Right kidney (tissue), 1 donor: Measurements from ENCODE around the gene TRPC4AP.

Experiments
- DNase-seq: peaks from one replicate; pipeline ENCODE4 v3.0.0-alpha.2; 2016

The TRPC4AP gene

DNA sequence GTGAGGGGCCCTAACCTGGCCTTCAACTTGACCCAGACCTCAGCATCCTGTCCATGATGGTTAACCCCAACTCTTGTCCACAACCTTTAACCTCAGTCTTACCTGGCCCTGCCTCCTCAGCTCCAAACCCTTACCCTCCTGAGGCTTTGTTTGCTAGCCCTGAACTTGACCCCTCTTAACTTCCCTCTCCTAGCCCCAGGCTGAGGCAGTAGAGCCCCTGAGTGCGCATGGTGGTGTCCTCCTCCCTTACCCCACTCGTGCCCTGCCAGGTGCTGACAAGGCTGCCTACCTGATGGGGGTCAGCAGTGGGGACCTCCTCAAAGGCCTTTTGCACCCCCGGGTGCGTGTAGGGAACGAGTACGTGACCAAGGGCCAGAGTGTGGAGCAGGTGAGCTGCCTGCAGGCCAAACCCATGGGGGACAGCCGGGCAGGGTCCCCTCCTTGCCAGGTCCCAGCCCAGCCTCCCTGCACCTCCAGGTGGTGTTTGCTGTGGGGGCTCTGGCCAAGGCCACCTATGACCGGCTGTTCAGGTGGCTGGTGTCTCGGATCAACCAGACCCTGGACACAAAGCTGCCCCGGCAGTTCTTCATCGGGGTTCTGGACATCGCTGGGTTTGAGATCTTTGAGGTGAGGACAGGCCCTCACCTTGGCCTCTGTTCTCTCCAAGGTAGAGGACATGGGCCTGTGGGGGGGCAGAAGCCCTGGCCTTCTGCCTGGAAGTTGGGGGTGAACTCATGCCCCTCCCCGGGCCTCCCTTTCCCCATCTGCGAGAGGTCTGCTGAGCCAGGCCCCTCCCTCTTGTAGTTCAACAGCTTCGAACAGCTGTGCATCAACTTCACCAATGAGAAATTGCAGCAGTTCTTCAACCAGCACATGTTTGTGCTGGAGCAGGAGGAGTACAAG is 105.1 kb downstream of the TRPC4AP start:
- no peak for DNase-seq

DNA sequence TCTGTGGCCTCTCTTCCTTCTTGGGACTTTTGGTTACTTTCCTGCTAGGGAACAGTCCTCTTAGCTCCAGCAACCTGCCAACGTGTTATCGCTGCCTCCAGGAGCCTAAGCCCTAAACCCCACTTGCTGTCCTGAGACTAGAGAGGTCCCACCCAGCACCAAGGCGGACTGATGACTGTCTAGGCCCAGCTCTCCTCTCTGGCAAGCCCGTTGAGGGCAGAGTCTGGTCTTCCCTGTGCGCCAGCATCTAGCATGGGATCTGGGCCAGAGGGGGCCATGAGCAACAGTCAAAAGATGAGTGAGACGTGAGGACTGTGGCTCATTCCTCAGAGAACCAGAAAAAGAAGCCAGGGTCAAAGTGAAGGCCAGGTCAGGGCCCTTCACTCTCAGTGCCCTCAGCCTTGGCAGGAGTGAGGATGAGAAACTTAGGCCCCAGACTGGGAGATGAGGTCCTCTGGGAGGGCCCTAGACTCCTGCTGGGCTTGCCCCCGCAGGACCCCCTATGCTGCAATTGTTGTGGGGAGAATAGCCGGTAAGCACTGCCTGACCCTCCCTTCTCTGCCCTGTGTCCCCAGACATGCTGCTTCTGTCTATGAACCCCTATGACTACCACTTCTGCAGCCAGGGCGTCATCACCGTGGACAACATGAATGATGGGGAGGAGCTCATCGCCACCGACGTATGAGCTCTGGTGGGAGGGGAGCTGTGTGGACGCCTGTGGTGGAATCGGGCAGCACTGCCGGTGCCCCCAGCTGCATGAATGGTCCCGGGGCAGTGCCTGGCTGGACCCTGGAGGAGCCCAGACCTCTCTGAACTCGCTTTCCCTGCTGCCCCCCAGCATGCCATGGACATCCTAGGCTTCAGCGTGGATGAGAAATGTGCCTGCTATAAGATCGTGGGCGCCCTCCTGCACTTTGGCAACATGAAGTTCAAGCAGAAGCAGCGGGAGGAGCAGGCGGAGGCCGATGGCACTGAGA is 106.0 kb downstream of the TRPC4AP start:
- no peak for DNase-seq

DNA sequence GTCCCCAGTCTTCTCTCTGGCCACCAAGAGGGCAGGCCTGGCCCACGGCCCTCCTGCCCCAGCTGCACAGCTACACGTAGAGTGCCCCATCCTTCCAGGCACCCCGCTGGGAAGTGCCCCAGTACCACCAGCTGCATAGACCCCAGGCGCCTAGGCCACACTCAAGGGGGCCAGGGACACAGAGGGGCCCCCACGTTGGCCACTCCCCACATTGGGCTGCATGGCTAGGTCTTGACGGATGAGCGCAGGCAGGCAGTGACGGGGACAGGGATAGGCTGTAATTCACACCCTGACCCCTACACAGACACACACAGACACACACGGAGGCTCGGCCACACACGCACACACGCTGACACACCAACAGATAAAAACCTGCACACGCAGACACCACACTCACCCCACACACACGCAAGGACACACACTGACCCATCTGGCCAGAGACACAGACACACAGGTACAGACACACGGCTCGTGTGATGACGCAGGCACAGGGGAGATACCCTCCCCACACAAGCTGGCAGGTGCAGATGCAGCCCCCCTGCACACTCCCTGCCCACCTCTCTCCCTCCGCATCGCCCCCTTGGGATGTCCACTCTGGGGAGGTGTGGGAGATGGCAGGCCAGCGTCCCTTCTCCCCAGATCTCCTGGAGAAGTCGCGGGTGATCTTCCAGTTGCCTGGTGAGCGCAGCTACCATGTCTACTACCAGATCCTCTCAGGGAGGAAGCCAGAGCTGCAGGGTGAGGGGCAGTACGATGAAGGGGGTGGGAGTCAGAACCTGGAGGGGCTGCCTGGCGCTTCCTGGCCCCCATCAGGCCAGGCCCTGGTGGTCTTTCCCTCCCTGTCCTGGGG is 106.9 kb downstream of the TRPC4AP start:
- no peak for DNase-seq

DNA sequence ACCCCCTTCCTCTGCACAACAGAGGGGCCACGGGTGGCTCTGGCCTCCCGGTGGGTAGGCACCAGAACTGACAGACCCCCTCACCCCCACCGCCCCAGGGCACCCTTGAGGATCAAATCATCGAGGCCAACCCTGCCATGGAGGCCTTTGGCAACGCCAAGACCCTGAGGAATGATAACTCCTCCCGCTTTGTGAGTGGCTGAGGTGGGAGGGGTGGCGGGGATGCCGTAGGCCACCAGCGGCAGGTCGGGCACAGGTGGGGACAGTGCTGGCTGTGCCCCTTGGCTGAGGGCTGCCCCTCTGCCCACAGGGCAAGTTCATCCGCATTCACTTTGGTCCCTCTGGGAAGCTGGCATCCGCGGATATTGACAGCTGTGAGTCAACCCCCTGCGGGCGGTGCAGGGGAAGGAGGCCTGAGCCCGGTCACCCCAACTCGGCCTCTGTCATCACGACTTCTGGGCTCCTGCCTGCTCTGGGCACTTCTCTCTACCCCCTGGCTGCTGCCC is 107.8 kb downstream of the TRPC4AP start:
- DNase-seq: no peak

DNA sequence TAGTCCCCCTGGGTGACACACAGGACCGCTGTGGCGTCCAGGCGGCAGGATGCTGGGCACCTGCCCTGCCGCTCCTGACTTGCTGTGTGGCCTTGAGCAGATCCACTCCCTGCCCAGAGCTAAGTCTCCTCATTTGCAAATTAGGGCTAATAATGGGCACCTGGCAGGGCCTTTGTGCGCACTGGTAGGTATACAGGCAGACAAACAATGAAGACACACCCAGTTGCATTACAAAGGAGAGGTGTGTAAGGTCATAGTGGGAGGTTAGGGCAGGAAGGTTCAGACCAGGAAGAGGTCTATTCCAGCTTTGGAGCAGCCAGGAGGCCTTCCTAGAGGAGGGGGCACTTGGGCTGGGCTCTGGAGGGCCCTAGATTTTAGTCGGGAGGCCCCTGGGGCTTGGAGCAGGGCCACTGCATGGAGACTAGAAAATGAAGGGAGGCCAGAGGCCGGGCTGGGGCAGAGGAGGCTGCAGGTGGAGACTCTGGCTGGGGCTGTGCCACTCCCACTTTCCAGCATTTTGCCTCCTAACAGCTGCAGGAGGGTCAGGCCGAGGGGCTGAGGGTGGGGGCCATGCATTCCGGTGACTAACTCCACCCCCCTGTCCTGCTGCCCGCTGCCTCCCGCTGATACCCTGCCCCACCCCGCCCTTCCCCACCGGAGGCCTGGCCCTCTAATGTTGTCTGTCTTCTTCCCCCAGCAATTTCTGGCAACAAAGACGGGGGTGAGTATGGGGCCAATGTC is 108.4 kb downstream of the TRPC4AP start:
- DNase-seq: no peak

DNA sequence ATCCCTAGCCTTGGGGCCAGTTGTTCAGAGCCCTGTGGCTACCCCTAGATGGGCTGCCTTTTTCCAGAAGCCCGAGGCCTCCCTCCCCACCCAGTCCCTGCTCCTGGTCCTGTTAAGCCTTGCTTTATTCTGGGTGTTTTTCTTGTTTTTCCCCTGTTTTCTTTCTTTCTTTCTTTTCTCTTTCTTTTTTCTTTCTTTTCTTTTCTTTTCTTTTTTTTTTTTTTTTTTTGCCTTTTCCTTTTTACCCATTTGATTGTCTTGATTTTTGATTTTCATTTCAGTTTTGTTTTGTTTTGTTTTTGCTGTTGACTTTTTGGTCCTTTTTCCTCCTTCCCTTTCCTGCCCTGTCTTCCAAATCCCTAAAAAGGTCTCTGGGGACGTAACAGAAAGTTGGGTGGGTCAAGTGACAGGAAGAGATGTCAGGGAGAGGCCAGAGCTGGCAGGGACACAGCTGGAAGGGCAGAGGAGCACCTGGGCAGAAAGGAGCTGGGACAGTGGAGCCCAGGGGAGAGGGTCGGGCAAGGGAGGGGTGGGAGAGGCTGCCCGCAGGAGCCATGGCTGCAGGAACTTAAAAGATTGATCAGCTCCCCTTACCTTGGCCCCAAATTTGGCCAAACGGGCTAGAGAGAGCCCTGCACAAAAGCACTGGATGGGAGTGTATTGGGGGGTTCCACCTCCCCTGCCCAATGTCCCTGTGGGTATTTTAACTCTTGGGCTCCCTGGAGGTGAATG is 109.4 kb downstream of the TRPC4AP start:
- DNase-seq: no peak

DNA sequence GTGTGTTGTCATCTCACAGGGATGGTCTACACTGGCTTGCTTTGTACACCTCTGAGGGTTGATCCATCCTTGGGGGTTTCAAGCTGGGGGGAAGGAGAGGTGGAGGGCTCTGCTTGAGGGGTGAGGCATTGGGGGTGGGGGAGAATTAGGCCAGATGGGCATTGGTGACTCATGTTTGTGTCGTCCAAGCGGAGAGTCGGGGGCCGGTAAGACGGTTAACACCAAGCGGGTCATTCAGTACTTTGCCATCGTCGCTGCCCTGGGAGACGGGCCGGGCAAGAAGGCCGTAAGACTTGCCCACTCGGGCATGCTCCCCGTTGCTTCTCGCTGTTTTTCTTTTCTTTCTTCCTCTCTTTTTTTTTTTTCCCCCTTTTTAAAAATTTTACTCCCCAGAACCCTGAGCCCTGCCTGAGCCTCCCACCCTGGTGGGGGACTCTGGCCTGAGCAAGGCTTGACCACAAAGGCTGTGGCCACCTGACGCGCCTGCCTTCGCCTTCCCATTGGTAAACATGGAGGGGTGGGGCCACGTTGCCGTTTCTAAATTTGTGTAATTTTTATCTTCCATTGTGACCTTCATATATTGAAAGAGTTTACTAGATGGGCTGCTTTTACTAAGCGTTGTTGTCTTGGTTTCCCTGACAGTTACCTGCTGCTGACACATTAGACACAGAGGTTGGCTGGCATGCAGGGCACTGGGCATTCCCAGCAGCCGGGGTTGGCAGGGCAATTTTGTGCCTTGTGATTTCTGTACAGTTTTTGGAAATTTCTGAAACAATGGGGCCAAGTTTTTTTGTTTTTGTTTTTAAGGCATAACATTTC is 110.1 kb downstream of the TRPC4AP start:
- DNase-seq: no peak

DNA sequence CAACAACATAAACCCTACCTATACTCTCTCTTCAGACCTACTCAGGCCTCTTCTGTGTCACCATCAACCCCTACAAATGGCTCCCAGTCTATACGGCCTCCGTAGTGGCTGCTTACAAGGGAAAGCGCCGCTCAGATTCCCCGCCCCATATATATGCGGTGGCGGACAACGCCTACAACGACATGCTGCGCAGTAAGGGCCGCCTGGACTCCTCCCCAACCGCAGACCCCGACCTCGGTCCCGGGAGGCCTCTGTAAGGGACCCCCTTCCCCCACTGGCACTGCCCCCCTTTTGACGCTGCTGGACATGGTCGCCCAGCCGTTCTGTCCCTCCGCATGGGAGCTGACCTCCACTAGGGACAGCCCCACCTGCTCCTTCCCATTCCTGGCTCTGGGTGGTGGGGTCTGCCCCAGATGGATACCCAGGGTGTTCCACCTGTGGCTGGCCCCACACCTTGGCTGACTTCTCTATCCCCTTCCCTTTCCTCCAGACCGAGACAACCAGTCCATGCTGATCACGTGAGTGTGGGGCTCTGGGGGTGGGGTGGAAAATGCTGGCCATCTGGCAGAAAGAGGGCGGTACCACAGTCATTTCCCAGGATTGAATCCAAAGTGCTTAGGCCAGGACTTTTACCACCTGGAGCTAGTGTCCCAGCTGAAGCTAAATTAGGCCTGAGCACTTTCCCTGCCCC is 111.9 kb downstream of the TRPC4AP start:
- DNase-seq: no peak

DNA sequence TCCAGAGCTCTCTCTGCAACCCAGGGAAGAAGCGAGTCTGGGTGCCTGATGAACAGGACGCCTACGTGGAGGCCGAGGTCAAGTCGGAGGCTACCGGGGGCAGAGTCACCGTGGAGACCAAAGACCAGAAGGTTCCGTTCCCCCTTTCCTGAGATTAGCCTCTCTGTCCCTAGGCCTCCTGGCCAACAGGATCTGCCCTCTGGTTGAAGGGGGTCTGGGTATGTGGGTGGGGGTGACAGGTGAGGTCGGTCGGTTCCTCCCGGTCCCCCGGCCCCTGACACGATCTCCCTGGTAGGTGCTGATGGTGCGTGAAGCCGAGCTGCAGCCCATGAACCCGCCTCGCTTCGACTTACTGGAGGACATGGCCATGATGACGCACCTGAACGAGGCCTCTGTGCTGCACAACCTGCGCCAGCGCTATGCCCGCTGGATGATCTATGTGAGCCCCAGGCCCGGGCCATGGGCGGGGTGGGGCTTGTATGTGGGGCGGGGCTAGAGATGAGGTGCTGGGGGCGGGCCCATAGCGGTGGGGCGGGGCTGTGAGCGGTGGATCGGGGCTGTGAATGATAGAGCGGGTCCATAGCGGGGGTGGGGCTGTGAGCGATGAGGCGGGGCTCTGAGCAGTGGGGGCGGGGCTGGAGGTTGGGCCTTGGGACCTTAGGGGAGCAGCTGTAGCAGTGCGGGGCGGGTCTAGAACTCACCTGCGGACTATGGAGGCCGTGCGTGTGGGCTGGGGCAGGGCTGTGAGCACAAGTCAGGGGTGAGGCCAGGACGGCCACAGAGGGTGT is 113.0 kb downstream of the TRPC4AP start:
- no peak for DNase-seq

DNA sequence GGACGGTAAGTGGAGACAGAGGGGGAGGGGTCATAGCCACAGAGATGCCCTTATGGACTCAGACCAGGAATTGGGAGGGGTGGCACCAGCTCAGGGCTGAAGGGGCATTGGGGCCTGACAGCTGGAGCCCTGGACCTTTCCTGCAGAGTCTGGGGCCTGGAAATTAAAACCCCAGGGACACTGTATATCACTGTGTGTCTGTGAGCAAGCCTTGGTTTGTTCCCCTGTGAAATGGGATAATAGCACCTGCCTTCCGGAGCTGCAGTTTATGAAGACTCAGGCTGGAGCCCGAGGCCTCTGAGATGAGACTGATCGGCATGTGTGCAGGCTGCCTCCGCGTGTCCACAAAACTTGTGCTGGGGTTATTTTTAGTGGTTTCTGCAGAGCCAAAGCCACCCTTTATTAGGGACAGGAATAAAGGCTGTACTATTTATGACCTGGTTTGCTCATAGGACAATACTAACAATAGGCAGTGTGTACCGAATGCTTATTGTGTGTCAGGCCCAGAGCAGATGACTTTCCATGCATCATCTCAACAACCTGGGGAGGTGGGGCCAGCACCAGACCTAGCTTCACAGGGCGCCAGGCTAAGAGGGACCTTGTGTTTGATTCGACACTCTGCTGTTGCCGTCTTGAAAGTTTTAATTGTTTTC is 114.4 kb downstream of the TRPC4AP start:
- DNase-seq: no peak

DNA sequence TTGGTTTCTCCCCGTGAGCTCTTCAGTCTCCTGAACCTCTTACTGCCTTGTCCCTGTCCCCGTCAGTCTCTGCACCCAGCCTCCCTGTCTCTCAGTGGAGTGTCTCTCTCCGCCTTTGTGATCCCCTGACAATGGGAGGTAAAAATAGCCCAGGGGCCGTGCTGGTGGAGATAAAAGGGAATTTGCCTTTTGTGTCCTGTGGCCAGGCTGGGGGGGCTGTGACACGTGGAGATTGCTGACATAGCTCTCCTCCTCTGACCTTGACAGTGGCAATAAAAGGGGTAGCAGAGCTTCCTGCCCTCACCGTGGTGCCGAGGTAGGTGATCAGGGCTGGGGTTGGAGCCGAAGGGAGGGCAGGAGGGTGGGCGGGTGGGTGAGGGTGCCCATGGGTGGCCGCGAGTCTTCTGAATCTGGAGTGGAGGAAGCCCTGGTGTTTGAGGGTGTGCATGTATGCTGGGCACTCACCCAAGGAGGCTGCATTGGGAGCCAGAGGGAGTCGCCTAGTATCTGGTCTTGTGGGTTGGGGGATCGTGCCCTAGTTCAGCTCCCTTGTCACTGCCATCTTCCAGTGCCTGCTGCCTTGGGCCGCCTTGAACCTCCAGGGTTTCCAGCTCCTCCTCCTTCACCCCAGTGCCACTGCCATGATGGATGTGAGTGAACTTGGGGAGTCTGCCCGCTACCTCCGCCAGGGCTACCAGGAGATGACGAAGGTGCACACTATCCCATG is 115.1 kb downstream of the TRPC4AP start:
- no peak for DNase-seq

DNA sequence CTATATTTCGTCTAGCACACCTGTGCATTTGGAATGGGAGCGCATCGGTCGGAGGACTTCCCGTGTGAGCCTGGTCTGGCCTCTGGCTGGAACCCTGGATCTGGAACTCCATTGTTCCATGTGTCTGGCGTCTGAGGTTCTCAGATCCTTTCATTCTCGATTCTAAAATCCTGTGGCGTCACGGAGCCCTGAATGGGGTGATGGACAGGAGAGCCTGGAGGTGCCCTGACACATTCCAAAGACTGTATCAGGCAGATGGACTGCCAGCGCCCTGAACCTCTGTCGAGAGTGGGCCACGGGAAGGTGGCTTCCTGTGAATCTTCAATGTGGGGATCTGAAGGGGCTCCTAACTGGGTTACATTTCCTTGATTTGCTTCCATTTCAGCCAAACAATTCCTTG is 116.3 kb downstream of the TRPC4AP start:
- DNase-seq: no peak

DNA sequence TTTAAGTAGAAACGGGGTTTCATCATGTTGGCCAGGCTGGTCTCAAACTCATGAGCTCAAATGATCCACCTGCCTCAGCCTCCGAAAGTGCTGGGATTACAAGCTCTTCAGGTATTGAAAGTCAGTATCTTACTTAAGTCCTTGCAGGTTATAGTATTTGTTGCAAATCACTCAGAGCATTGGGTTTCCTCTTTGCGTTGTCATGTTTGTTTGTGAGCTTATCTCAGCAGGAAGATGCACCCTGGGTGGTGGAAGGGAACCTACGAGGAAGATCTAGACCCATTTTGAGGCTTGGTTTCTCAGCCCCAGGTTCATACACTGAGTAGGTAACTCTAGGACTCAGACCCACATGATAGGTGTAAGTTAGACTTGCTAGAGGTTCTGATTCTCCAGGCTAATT is 118.4 kb downstream of the TRPC4AP start:
- no peak for DNase-seq

DNA sequence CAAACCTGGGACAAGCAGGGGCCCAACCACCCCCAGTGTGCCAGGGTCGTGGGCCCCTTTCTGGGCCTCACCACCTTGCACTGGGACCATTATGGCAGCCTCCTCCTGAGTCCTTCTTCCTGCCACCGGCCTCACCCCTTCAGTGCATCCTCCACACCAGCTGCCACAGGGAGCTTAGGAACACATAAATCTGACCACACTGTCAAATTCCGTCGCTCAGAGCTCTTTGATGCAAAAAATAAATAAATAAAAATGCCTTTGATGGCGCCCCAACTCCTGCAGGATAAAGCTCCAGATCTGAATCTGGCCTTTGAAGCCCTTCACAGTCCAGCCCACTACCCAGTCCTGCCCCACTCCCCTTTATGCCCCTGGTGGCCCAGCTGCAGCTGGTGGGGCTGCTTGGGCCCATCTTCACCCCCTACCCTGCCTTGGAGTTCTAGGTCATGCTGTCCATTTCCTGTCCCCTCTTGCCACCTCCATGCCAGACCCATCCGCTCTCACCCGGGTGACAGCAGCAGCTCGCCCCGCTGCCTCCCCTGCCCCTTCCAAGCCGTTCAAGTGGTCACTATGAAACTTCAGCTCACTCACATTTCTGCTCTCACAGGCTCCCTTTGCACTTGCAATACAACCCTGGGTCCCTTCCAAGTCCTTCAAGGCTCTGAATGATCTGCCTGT is 120.9 kb downstream of the TRPC4AP start:
- no peak for DNase-seq

DNA sequence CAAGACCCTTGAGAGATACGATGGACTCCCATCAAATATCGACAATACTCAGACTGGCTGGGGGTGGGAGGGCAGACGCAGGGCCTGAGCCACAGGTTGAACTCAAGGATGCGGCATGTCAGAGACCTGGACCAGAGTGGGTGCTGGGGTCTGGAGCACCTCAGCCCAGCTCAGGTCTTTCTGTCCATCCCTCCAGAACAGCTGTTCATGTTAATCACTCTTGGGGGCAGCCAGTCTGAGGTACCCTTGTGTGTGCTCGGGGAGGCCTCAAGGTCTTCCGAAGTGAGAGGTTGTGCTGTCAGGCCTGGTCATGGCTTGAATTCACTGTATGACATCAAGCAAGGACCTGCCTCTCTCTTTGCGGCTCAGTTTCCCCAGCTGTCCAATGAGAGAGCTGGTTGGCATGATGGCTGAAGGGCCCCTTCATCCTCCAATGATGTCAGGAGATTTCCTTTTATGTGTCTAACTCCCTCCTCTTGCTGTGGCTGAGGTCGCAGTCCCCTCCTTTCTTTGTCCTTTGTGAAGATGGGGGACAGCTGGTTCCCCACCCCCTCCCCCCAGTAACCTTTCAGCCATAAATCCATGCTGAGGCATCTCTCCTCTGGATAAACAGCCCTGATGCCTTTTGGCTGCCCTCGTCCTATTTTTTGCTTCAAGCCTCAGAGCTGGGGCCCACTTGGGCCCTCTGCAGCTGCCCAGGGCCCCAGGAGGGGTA is 121.6 kb downstream of the TRPC4AP start:
- DNase-seq: no peak
